ENCODE results near the gene NOS1. TPM values are rescaled to one million over a fixed set of nuclear protein-coding genes. Genes with fewer than 3 reads are reported as not detected.
"Not testable (repeated sequence)": the region's sequence is repeated elsewhere in the genome, so short reads cannot be mapped to it uniquely, and the experiment has no call there.

The NOS1 gene
- total and polyA plus RNA-seq, 2 donors (not counting 1 experiment from before 2014, with no cell fraction given): under 0.01 TPM; not detected in 1

DNA sequence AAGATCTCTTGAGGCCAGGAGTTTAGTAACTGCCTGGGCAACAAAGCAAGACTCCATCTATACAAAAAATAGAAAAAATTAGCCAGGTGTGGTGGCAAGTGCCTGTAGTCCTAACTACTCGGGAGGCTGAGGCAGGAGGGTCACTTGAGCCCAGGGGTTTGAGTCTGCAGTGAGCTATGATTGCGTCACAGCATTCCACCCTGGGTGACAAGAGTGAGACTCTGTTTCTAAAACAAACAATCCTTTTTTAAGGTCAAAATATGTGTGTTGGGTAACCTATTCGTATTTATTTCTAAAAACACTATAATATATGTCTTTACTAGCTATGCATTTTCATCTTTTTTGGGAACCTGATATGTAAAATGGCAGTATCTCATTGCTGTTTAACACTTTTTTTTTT, 178.6 kb downstream of the NOS1 start:
- H3K79me2 ChIP-seq (ENCODE audit: control insufficient read depth, insufficient read depth, low read length): no peaks in the 10 kb centered on the region
- peaks cover 2% of the 10 kb centered on the region for H3K36me3 ChIP-seq (ENCODE audit: control insufficient read depth, insufficient read depth, low read length)
- H3K27ac ChIP-seq (ENCODE audit: insufficient read depth, low read length): no peak overlapping the region
- no peak overlapping the region for H2AFZ ChIP-seq (ENCODE audit: low read length)
- H3K4me3 ChIP-seq (replicated peaks in 1 of 4; ENCODE audit: control extremely low read depth in 1 of 4, insufficient read depth in 1 of 4, low read depth in 3 of 4, low read length in 4 of 4): no peak overlapping the region
- TF ChIP-seq EZH2 (IDR thresholded peaks at IDR 0.05; ENCODE audit: low read length, missing control alignments): no peak
- TF ChIP-seq, protein P1, sequence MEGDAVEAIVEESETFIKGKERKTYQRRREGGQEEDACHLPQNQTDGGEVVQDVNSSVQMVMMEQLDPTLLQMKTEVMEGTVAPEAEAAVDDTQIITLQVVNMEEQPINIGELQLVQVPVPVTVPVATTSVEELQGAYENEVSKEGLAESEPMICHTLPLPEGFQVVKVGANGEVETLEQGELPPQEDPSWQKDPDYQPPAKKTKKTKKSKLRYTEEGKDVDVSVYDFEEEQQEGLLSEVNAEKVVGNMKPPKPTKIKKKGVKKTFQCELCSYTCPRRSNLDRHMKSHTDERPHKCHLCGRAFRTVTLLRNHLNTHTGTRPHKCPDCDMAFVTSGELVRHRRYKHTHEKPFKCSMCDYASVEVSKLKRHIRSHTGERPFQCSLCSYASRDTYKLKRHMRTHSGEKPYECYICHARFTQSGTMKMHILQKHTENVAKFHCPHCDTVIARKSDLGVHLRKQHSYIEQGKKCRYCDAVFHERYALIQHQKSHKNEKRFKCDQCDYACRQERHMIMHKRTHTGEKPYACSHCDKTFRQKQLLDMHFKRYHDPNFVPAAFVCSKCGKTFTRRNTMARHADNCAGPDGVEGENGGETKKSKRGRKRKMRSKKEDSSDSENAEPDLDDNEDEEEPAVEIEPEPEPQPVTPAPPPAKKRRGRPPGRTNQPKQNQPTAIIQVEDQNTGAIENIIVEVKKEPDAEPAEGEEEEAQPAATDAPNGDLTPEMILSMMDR (conservative IDR thresholded peaks at IDR 0.05 in 1 of 2, IDR thresholded peaks at IDR 0.05 in 1 of 2; ENCODE audit: low read depth in 1 of 2, low read length in 2 of 2): no peak
- no peak overlapping the region for H3K9ac ChIP-seq (ENCODE audit: insufficient read depth, low read length)
- H3K27me3 ChIP-seq (ENCODE audit: control insufficient read depth, insufficient read depth, low read length): no peaks in the 10 kb centered on the region
- H3K4me2 ChIP-seq (ENCODE audit: extremely low read depth, insufficient read depth, low read length): no peak overlapping the region
- no peak for DNase-seq (ENCODE audit: low read depth in 2 of 2)
- no peaks in the 10 kb centered on the region for H3K9me3 ChIP-seq (ENCODE audit: control insufficient read depth, insufficient read depth, low read depth, low read length)
- no peaks in the 10 kb centered on the region for H4K20me1 ChIP-seq (ENCODE audit: control insufficient read depth, extremely low read depth, insufficient read depth, low read length)
- no peaks in the 10 kb centered on the region for H3K4me1 ChIP-seq (ENCODE audit: control insufficient read depth, extremely low read depth, insufficient read depth, low read length)

DNA sequence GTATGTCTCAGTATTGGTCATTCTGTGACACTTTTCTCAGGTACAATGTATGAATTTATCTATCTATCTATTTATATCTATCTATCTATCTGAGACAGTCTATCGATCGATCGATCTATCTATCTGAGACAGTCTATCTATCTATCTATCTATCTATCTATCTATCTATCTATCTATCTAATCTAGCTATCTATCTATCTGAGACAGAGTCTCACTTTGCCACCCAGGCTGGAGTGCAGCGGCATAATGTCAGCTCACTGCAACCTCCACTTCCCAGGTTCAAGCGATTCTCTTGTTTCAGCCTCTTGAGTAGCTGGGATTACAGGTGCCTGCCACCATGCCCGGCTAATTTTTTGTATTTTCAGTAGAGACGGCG, 180.0 kb downstream of the NOS1 start:
- H4K20me1 ChIP-seq (ENCODE audit: control insufficient read depth, extremely low read depth, insufficient read depth, low read length); H3K9me3 ChIP-seq (ENCODE audit: control insufficient read depth, insufficient read depth, low read depth, low read length); H3K4me3 ChIP-seq (replicated peaks in 1 of 4; ENCODE audit: control extremely low read depth in 1 of 4, insufficient read depth in 1 of 4, low read depth in 3 of 4, low read length in 4 of 4); H3K4me2 ChIP-seq (ENCODE audit: extremely low read depth, insufficient read depth, low read length); H3K36me3 ChIP-seq (ENCODE audit: control insufficient read depth, insufficient read depth, low read length); H3K27me3 ChIP-seq (ENCODE audit: control insufficient read depth, insufficient read depth, low read length); H3K79me2 ChIP-seq (ENCODE audit: control insufficient read depth, insufficient read depth, low read length); H3K9ac ChIP-seq (ENCODE audit: insufficient read depth, low read length); H3K4me1 ChIP-seq (ENCODE audit: control insufficient read depth, extremely low read depth, insufficient read depth, low read length); H2AFZ ChIP-seq (ENCODE audit: low read length); H3K27ac ChIP-seq (ENCODE audit: insufficient read depth, low read length); DNase-seq (ENCODE audit: low read depth in 2 of 2): not testable (repeated sequence)

DNA sequence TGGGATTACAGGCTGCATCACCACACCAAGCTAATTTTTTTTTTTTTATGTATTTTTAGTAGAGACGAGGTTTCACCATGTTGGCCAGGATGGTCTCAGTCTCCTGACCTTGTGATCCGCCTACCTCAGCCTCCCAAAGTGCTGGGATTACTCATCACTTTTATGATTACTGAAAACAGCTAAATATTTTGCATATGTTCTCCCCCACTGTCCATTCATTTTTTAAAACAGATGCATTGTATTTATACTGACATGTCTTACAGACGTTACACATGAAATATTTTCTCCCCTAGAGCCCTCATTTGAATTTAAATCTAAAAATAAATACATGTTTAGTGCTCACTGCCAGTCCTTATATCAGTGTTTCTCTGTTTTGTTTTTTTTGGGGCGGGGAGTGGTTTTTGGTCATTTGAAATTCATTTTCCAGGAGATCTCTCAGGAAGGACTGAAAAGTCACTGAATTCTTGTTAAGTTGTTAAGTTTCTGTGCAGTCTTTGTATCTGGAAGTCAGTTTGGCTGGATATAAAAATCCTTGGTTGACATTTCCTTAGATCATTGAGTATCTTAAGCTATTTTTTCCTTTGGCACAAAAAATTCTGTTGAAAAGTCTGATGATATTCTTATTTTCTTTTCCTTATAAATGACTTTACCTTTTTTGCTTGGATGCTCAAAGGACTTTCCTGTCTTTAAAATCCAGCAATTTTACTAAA, 180.5 kb downstream of the NOS1 start:
- Histone ChIP-seq H3K79me2 (ENCODE audit: control insufficient read depth, insufficient read depth, low read length) (no peaks in the 10 kb centered on the region), H3K27me3 (ENCODE audit: control insufficient read depth, insufficient read depth, low read length) (no peaks in the 10 kb centered on the region), H3K27ac (ENCODE audit: insufficient read depth, low read length) (no peak overlapping the region), H3K4me2 (ENCODE audit: extremely low read depth, insufficient read depth, low read length) (no peak overlapping the region), H3K36me3 (ENCODE audit: control insufficient read depth, insufficient read depth, low read length) (peaks cover 2% of the 10 kb centered on the region), H3K4me3 (replicated peaks in 1 of 4; ENCODE audit: control extremely low read depth in 1 of 4, insufficient read depth in 1 of 4, low read depth in 3 of 4, low read length in 4 of 4) (no peak overlapping the region), H3K4me1 (ENCODE audit: control insufficient read depth, extremely low read depth, insufficient read depth, low read length) (no peaks in the 10 kb centered on the region), H2AFZ (ENCODE audit: low read length) (no peak overlapping the region), H3K9ac (ENCODE audit: insufficient read depth, low read length) (no peak overlapping the region), H4K20me1 (ENCODE audit: control insufficient read depth, extremely low read depth, insufficient read depth, low read length) (no peaks in the 10 kb centered on the region), H3K9me3 (ENCODE audit: control insufficient read depth, insufficient read depth, low read depth, low read length) (no peaks in the 10 kb centered on the region)
- DNase-seq (ENCODE audit: low read depth in 2 of 2): no peak
- TF ChIP-seq, protein P1 (conservative IDR thresholded peaks at IDR 0.05 in 1 of 2, IDR thresholded peaks at IDR 0.05 in 1 of 2; ENCODE audit: low read depth in 1 of 2, low read length in 2 of 2): no peak
- TF ChIP-seq EZH2 (IDR thresholded peaks at IDR 0.05; ENCODE audit: low read length, missing control alignments): no peak

Data from fibroblast of lung (primary cell).